Activated CD4-positive, alpha-beta memory T cell treated with anti-CD3 and anti-CD28 coated beads for 36 hours (primary cell): ENCODE data around the gene PCDH15. TPM values are rescaled to one million over a fixed set of nuclear protein-coding genes. Genes with fewer than 3 reads are reported as not detected.

Experiments
- CTCF ChIA-PET: fragments of 350-600 bp; sonication (Branson Sonifier 250); formaldehyde crosslinking; loops from one replicate; lab custom pipeline; 2021; ENCODE audit warnings: antibody characterized with exemption, inconsistent platforms; lab: Charles Lee
- POLR2A ChIA-PET: fragments of 350-600 bp; sonication (Branson Sonifier 250); formaldehyde crosslinking; loops from one replicate; lab custom pipeline; 2021; ENCODE audit warnings: antibody characterized with exemption; lab: Charles Lee
- DNase-seq: peaks from one replicate; pipeline ENCODE4 v3.0.0-alpha.2; 2020
- H3K27ac Mint-ChIP-seq: one replicate; pipeline ENCODE4 v1.8.0; 2021; ENCODE audit warnings: mixed read lengths
- H3K27me3 Mint-ChIP-seq: one replicate; pipeline ENCODE4 v1.8.0; 2021; ENCODE audit warnings: mixed read lengths
- H3K36me3 Mint-ChIP-seq: one replicate; pipeline ENCODE4 v1.8.0; 2021; ENCODE audit warnings: mixed read lengths
- H3K4me1 Mint-ChIP-seq: one replicate; pipeline ENCODE4 v1.8.0; 2021; ENCODE audit warnings: low read depth, mixed read lengths
- H3K4me3 Mint-ChIP-seq: one replicate; pipeline ENCODE4 v1.8.0; 2021; ENCODE audit warnings: mild to moderate bottlenecking, mixed read lengths
- H3K9me3 Mint-ChIP-seq: one replicate; pipeline ENCODE4 v1.8.0; 2021; ENCODE audit warnings: mixed read lengths
- intact Hi-C: fragments of 100-400 bp; cut with micrococcal nuclease; formaldehyde crosslinking; loops from one replicate; pipeline ENCODE4 v1.15.1; 2023
- total RNA-seq, 2 experiments: library from RNA; stranded (reverse); gene quantifications; one replicate each; pipeline ENCODE4 v1.2.3, GENCODE V29; 2021

The PCDH15 gene
- total RNA-seq, 2 experiments from 2014 or later = not detected

DNA sequence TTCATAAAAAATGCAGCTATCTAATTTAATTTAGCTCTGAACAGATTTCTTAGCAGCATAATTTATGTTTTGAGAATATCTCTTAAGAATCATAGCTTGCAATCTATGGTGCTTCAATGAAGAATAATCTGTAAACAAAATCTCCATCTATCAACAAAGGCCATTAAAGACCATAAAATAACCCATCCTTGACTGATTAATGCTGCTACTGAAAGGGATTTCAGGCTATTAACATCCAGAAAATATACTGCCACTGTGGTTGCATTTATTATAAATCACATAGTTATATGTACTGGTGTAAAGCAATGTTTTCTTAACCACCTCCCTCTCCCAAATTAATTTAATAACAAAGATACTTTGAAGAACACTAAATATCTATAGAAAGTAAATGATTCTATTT, 191.6 kb downstream of the PCDH15 start:
- Mint-ChIP-seq H3K4me1 (no peaks in the 10 kb centered on the region), H3K27ac (no peak overlapping the region), H3K36me3 (no peaks in the 10 kb centered on the region), H3K27me3 (no peaks in the 10 kb centered on the region), H3K4me3 (no peak overlapping the region), H3K9me3 (peaks cover 13% of the 10 kb centered on the region)
- ChIA-PET POLR2A (no interaction called here), CTCF (no interaction called here)
- no peak for DNase-seq
- intact Hi-C loops = no loop called here

DNA sequence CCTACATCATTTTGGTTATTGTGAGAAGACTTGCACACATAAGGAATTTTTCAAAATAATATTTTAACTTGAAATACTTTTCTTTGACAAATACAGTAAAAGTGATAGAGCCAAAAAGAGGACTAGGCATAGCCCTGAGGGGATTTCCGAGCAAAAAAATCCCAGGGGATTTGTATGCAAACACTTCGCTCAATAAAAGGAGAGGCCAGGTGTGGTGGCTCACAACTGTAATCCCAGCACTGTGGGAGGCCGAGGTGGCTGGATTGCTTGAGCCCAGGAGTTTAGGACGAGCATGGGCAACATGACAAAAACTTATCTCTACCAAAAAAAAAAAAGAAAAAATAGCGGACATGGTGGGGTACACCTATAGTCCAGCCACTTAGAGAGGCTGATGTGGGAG, 193.0 kb downstream of the PCDH15 start:
- Mint-ChIP-seq H3K4me1 (no peaks in the 10 kb centered on the region), H3K27ac (no peak overlapping the region), H3K4me3 (no peak overlapping the region), H3K27me3 (no peaks in the 10 kb centered on the region), H3K36me3 (no peaks in the 10 kb centered on the region), H3K9me3 (peaks cover 17% of the 10 kb centered on the region)
- ChIA-PET POLR2A (no interaction called here), CTCF (no interaction called here)
- no peak for DNase-seq
- intact Hi-C loops = no loop called here

DNA sequence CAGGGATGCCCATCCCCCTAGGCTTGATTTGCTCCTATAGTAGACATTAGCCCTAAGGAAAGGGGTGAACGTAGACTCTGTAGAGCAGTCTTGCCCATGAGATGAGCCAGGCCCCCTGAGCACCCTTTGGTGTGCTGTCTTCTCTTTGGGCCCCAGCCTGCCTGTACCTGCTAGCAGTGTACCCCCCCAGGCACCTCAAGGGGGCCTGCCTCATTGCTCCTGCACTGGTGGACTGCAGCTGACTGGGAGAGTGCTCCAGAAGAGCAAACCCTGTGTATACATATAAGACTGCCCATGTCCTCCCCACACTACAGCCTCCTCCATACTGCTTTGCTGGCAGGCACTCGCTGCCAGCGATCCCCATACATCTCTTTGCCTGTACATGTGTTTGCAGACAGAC, 206.7 kb downstream of the PCDH15 start:
- Mint-ChIP-seq H3K27ac (no peak overlapping the region), H3K4me3 (no peak overlapping the region), H3K4me1 (no peaks in the 10 kb centered on the region), H3K27me3 (no peaks in the 10 kb centered on the region), H3K36me3 (no peaks in the 10 kb centered on the region), H3K9me3 (peaks cover 43% of the 10 kb centered on the region)
- ChIA-PET POLR2A (no interaction called here), CTCF (no interaction called here)
- intact Hi-C loops = no loop called here
- DNase-seq = no peak

DNA sequence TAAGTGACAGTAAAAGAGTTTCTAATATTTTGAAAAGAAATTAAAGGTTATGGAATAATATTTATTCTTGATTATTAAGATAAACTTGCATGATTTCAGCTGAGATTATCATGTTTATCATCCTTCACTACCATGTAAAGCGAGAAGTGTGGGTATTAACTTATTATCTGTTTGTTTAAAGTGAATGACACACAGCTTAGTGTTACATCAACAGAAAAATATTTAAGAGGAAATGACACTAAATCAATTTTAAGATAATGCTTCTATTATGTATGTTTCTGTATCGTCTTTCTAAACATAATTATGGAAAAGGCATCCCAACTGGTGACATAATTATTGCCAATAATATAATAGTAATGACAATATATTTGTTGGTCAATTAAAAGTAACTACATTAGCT, 213.1 kb downstream of the PCDH15 start:
- H3K4me1 Mint-ChIP-seq = no peaks in the 10 kb centered on the region
- ChIA-PET CTCF (interaction anchor here (0.7 kb wide), 1 partner anchor 153 kb away, joined by 3 read pairs; no protein-coding TSS in a partner anchor), POLR2A (no interaction called here)
- no peak overlapping the region for H3K4me3 Mint-ChIP-seq
- DNase-seq = no peak
- intact Hi-C loops = no loop called here
- H3K27ac Mint-ChIP-seq = no peak overlapping the region
- no peaks in the 10 kb centered on the region for H3K36me3 Mint-ChIP-seq
- H3K9me3 Mint-ChIP-seq = peaks cover 12% of the 10 kb centered on the region
- no peaks in the 10 kb centered on the region for H3K27me3 Mint-ChIP-seq

DNA sequence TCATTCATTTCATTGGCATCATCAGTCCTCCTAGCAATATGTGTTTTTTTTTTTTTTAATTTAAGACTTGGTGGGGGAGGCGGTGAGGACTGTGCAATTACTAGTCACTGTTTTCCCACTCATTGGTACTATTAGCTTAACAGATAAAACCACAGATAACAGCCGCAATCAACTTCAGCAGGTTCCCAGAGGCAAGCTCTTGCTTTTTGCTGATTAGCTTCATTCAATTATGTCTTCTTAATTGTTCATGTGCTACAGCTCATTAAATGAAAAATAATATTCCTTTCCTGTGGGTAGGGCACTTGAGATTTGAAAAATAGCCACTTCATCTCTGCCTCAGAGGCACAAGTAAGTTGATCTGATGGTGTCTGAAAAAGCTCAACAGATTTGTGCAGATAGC, 215.5 kb downstream of the PCDH15 start:
- CTCF ChIA-PET = no interaction called here
- DNase-seq = no peak
- intact Hi-C loops = no loop called here
- Mint-ChIP-seq H3K36me3 (no peaks in the 10 kb centered on the region), H3K9me3 (peaks cover 11% of the 10 kb centered on the region), H3K27me3 (no peaks in the 10 kb centered on the region), H3K27ac (no peak overlapping the region), H3K4me1 (no peaks in the 10 kb centered on the region), H3K4me3 (no peak overlapping the region)
- POLR2A ChIA-PET = no interaction called here

DNA sequence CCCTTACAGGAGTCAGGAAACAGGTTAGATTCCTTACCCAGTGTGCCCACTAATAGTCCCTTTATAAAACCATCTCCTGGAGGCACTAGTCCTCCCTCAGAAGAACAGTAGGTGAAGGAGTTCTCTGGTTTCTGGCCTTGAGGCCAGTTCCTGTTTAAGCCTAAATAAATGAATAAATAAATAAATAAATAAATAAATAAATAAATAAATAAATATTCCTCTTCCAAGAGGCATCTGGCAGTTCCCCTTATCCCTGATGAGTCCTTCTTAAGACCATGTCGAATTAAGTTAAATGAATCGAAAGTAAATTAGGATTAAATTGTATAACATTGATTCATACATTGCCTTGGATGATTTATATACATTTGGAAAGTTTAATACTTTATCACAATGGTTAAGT, 223.3 kb downstream of the PCDH15 start:
- H3K4me3 Mint-ChIP-seq = no peak overlapping the region
- DNase-seq = no peak
- no peaks in the 10 kb centered on the region for H3K36me3 Mint-ChIP-seq
- POLR2A ChIA-PET = no interaction called here
- CTCF ChIA-PET = no interaction called here
- H3K9me3 Mint-ChIP-seq = peaks cover 21% of the 10 kb centered on the region
- H3K27ac Mint-ChIP-seq = no peak overlapping the region
- intact Hi-C loops = no loop called here
- no peaks in the 10 kb centered on the region for H3K4me1 Mint-ChIP-seq
- no peaks in the 10 kb centered on the region for H3K27me3 Mint-ChIP-seq

DNA sequence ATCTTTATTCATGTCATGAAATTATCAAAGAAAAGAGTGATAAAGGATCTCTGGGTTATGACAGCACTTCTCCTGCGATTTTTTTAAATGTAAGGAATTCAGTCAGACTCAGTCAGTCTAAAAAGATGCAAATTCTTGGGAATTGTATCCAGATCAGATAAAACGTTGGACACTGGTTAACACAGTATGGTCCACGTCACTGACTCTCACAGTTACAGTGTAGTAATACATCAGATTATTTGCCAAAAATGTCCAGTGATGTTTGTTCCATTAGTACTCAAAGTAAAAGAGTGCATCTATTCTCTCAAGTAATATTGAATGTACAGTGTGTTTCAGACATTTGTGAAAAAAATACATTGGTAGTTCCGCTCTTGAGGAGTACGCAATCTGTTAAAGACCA, 224.5 kb downstream of the PCDH15 start:
- no peak overlapping the region for H3K4me3 Mint-ChIP-seq
- intact Hi-C loops = no loop called here
- H3K4me1 Mint-ChIP-seq = no peaks in the 10 kb centered on the region
- POLR2A ChIA-PET = no interaction called here
- CTCF ChIA-PET = no interaction called here
- H3K27ac Mint-ChIP-seq = no peak overlapping the region
- H3K27me3 Mint-ChIP-seq = no peaks in the 10 kb centered on the region
- no peaks in the 10 kb centered on the region for H3K36me3 Mint-ChIP-seq
- no peak for DNase-seq
- peaks cover 22% of the 10 kb centered on the region for H3K9me3 Mint-ChIP-seq

DNA sequence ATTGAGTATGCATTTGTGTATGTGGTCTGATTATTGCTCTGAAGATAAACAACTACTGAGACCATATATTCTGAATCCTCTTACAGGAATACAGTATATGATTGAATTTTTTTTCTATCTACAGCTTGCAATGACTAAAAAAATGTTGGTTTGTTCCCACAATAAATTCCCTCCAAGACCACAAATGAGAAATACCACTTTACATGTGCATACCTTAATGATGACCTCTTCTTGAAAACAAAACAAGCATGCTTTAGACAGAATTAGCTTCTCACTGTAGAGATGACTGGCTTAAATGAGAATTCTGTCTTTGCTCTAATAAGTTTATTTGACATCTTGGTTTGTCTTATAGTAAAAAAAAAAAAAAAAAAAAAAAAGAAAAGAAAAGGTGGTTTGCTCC, 241.5 kb downstream of the PCDH15 start:
- H3K36me3 Mint-ChIP-seq = no peaks in the 10 kb centered on the region
- DNase-seq = no peak
- H3K4me3 Mint-ChIP-seq = no peak overlapping the region
- H3K27me3 Mint-ChIP-seq = no peaks in the 10 kb centered on the region
- ChIA-PET POLR2A (no interaction called here), CTCF (no interaction called here)
- intact Hi-C loops = no loop called here
- H3K9me3 Mint-ChIP-seq = peaks cover 7% of the 10 kb centered on the region
- no peaks in the 10 kb centered on the region for H3K4me1 Mint-ChIP-seq
- H3K27ac Mint-ChIP-seq = no peak overlapping the region

DNA sequence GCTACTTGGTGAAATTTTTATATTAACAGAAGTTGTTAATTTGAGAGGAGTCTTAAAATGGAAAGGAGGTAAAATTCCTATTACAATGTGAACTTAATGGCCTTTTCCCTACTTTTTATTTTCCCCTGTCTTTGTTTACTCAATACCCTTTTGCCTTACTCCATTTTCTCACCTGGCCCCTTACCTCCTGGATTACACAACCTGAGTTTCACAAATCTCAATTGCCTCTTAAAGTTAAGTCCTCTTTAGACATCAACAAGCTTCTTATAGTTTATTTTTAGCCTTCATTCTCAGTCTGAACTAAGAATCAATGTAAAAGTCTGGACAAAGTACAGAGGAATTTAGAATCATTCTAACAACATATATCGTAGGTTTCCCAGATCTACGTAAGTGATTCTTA, 247.0 kb downstream of the PCDH15 start:
- DNase-seq = no peak
- H3K4me1 Mint-ChIP-seq = no peaks in the 10 kb centered on the region
- H3K27me3 Mint-ChIP-seq = no peaks in the 10 kb centered on the region
- ChIA-PET POLR2A (no interaction called here), CTCF (no interaction called here)
- H3K27ac Mint-ChIP-seq = no peak overlapping the region
- H3K4me3 Mint-ChIP-seq = no peak overlapping the region
- intact Hi-C loops = no loop called here
- H3K9me3 Mint-ChIP-seq = peaks cover 9% of the 10 kb centered on the region
- no peaks in the 10 kb centered on the region for H3K36me3 Mint-ChIP-seq

DNA sequence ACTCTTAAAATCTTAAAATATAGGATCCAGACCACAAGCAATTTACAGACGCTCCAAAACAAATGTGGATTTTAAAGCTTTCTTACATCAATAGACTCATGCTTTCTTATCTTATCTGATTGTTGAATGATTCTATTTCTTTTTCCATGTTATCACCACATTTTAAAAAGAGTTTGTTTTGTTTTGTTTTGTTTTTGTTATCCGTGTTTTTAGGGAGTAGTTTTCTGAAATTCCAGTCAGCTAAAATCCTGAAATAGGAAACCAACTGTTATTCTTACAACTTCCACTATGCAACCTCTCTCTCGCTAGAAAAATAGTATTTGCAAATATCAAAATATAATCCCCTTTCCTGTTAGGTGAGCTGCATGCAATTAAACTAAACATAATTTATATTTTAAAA, 251.0 kb downstream of the PCDH15 start:
- ChIA-PET POLR2A (no interaction called here), CTCF (no interaction called here)
- intact Hi-C loops = no loop called here
- DNase-seq = no peak
- Mint-ChIP-seq H3K4me3 (no peak overlapping the region), H3K4me1 (no peaks in the 10 kb centered on the region), H3K27ac (no peak overlapping the region), H3K27me3 (no peaks in the 10 kb centered on the region), H3K36me3 (no peaks in the 10 kb centered on the region), H3K9me3 (peaks cover 11% of the 10 kb centered on the region)

DNA sequence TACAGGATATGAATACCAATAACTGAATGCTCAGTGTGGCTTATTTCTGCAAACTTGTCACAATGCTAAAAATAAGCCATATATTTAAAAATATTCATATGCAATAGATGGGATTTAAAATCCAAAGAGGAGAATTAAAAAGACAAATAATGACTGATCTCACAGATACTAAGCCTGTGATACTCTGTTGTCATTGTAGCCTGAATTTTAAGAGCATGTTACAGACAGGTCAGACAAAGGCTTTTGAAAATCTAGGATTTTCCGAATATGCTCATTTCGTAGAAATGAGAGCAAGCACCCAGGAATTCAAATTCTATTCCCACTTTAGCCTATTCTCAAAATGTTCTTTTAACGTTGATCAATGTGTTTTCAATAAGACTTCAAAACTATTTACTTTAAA, 269.7 kb downstream of the PCDH15 start:
- DNase-seq = no peak
- Mint-ChIP-seq H3K27me3 (no peaks in the 10 kb centered on the region), H3K9me3 (peaks cover 11% of the 10 kb centered on the region), H3K36me3 (no peaks in the 10 kb centered on the region), H3K27ac (no peak overlapping the region), H3K4me3 (no peak overlapping the region), H3K4me1 (no peaks in the 10 kb centered on the region)
- intact Hi-C loops = no loop called here
- ChIA-PET POLR2A (no interaction called here), CTCF (no interaction called here)

DNA sequence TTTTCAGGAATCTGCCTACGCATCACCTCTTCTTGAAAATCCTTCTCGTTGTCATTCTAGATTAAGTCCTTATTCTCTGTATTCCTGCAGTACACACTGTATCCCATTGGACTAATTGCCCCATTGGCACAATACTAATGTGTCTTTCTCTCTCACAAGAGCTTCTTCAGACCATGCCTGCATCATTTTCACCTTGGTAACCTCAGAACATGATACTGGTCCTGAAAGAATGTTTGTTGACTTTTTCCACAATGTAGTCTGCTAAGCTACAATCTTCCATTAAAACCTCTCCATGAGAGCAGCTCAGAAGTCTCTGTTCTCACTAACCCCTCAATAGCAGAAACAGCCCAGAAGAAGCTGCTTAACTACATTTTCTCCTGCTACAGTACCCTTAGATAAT, 270.7 kb downstream of the PCDH15 start:
- no peak for DNase-seq
- Mint-ChIP-seq H3K36me3 (no peaks in the 10 kb centered on the region), H3K4me1 (no peaks in the 10 kb centered on the region), H3K27me3 (no peaks in the 10 kb centered on the region), H3K27ac (no peak overlapping the region), H3K4me3 (no peak overlapping the region), H3K9me3 (peaks cover 10% of the 10 kb centered on the region)
- ChIA-PET CTCF (no interaction called here), POLR2A (no interaction called here)
- intact Hi-C loops = no loop called here

DNA sequence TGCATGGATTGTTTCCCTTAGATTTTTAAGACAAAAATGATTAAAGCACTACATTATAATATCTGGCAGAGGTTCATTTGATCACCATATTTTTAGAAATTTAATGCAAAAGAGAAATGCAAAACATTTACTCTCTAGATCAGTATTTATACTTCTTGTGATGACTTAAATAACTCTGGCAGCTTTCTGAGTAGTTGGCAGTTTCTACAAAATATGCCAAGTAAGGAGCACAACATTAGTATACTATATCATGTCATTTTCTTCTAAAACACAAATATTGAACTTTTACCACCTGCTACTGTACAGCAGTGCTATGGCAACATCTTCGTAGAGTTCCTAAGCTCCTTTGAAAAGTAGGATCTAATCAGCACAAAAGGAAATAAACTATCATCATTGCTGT, 275.2 kb downstream of the PCDH15 start:
- H3K9me3 Mint-ChIP-seq = peaks cover 16% of the 10 kb centered on the region

More for the DNA sequence above, 275.2 kb downstream of the PCDH15 start:
- ChIA-PET CTCF (interaction anchor here (0.5 kb wide), 1 partner anchor 42 kb away, joined by 3 read pairs; no protein-coding TSS in a partner anchor), POLR2A (no interaction called here)
- no peaks in the 10 kb centered on the region for H3K36me3 Mint-ChIP-seq
- DNase-seq = no peak
- H3K4me3 Mint-ChIP-seq = no peak overlapping the region
- no peaks in the 10 kb centered on the region for H3K27me3 Mint-ChIP-seq
- intact Hi-C loops = no loop called here
- H3K27ac Mint-ChIP-seq = no peak overlapping the region
- H3K4me1 Mint-ChIP-seq = no peaks in the 10 kb centered on the region
